T-cell (primary cell): Measurements from ENCODE around the gene PLAAT4. TPM values are rescaled to one million over a fixed set of nuclear protein-coding genes. Genes with fewer than 3 reads are reported as not detected.
A peak's percentile ranks its signal among the peaks of the same experiment; 100 is the strongest.

Source experiments
- ATAC-seq, 4 experiments: fragments of 200-7000 bp in 3 of 4; fragments of 150-1000 bp in 1 of 4; cut with Tn5 transposase; replicated peaks in 1 of 4; 1 replicate in 3 of 4; 2 replicates in 1 of 4; pipeline ENCODE4 v1.10.0; 2021; ENCODE audit warnings: moderate library complexity in 3 of 4, mild to moderate bottlenecking in 2 of 4, moderate number of reproducible peaks in 1 of 4
- CTCF ChIA-PET, 2 donors: fragments of 300-600 bp; sonication (Branson Sonifier 250); formaldehyde crosslinking; loops; one replicate each; lab custom pipeline; 2022; ENCODE audit warnings: antibody characterized with exemption in 2 of 2; lab: Charles Lee
- POLR2A ChIA-PET, 2 donors: fragments of 300-600 bp; sonication (Branson Sonifier 250); formaldehyde crosslinking; loops; one replicate each; lab custom pipeline; 2022; ENCODE audit warnings: antibody characterized with exemption in 2 of 2; lab: Charles Lee
- DNase-seq, 35 experiments: peaks; one replicate each; pipeline versions ENCODE4 v3.0.0 to v3.0.0-alpha.2; 2013 to 2023
- H3K27ac ChIP-seq: one replicate; pipeline ENCODE4 v1.5.1; 2013; ENCODE audit warnings: low read length
- H3K27me3 ChIP-seq, 2 experiments: replicated peaks in 1 of 2; 1 replicate in 1 of 2; 2 replicates in 1 of 2; pipeline versions ENCODE4 v1.6.1 to v1.7.0; 2013; ENCODE audit warnings: low read length in 1 of 2, mixed read lengths in 1 of 2; ENCODE audit not compliant: control insufficient read depth in 2 of 2, insufficient read depth in 2 of 2; ENCODE audit errors: extremely low read depth in 1 of 2
- H3K36me3 ChIP-seq, 2 donors: 1 replicate in 1 of 2; 2 replicates in 1 of 2; pipeline versions ENCODE4 v1.6.1 to v1.7.0; 2013; ENCODE audit warnings: low read length in 1 of 2; ENCODE audit not compliant: control insufficient read depth in 2 of 2, insufficient read depth in 1 of 2; ENCODE audit errors: extremely low read depth in 1 of 2
- H3K4me1 ChIP-seq, 2 experiments: 1 replicate in 1 of 2; 2 replicates in 1 of 2; pipeline versions ENCODE4 v1.6.1 to v1.7.0; 2013; ENCODE audit warnings: low read length in 2 of 2, mixed read lengths in 1 of 2; ENCODE audit not compliant: insufficient read depth in 2 of 2, control insufficient read depth in 1 of 2; ENCODE audit errors: extremely low read depth in 1 of 2
- H3K4me3 ChIP-seq, 2 donors: 1 replicate in 1 of 2; 2 replicates in 1 of 2; pipeline versions ENCODE4 v1.5.1 to v1.7.0; 2013; ENCODE audit warnings: mild to moderate bottlenecking in 2 of 2, low read length in 1 of 2, moderate library complexity in 1 of 2; ENCODE audit not compliant: control insufficient read depth in 1 of 2; ENCODE audit errors: extremely low read depth in 1 of 2
- H3K9me3 ChIP-seq: 2 replicates; pipeline ENCODE4 v1.7.0; 2013
- H3K27ac Mint-ChIP-seq, 2 donors: one replicate each; pipeline ENCODE4 v1.8.0; 2020 to 2021; ENCODE audit warnings: mild to moderate bottlenecking in 2 of 2, mixed read lengths in 2 of 2
- H3K27me3 Mint-ChIP-seq, 2 donors: one replicate each; pipeline ENCODE4 v1.8.0; 2021 to 2022; ENCODE audit warnings: mixed read lengths in 2 of 2
- H3K36me3 Mint-ChIP-seq: one replicate; pipeline ENCODE4 v1.8.0; 2021; ENCODE audit warnings: mixed read lengths
- H3K4me1 Mint-ChIP-seq, 3 donors: one replicate each; pipeline ENCODE4 v1.8.0; 2020 to 2022; ENCODE audit warnings: mixed read lengths in 3 of 3, mild to moderate bottlenecking in 1 of 3
- H3K4me3 Mint-ChIP-seq, 3 donors: one replicate each; pipeline ENCODE4 v1.8.0; 2020 to 2022; ENCODE audit warnings: mild to moderate bottlenecking in 3 of 3, mixed read lengths in 3 of 3, moderate library complexity in 3 of 3
- H3K9me3 Mint-ChIP-seq, 3 donors: one replicate each; pipeline ENCODE4 v1.8.0; 2020 to 2022; ENCODE audit warnings: mixed read lengths in 3 of 3
- whole genome bisulfite sequencing: methylation state at CpG from one replicate; pipeline ENCODE4 v1.1.5; 2013; ENCODE audit warnings: missing lambda C conversion rate; ENCODE audit not compliant: insufficient coverage; 5-methylcytosine and 5-hydroxymethylcytosine counted together
- total RNA-seq, 35 experiments: library from RNA in 6 of 35; stranded (reverse) in 6 of 35; fragments of 120-200 nt in 1 of 35; gene quantifications; one replicate each; pipeline versions ENCODE4 v1.2.1 to v1.2.4 and lab custom pipeline; 2013 to 2026

Gene PLAAT4
- total RNA-seq, 5 donors from 2014 or later (not counting 1 experiment from before 2014, with no cell fraction given), result 90.2 to 144 (median 126) TPM

DNA sequence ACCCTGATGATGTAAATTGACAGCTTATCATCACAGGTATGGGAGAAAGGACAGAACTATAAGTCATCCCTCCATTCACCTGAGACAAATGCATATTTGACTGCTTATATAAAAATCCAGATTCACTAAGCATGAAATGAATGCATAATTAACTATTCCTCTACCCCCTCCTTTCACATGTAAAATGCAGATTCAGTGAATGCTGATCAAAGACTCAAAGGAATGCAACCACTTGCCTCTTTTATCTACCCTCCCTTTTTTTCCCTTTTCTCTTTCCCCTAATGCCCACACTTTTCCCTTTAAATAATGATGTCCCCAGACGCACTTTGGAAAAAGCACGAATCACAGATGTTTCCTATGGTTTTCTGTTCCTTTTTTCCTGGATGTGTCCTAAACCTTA is 4.5 kb upstream of the PLAAT4 start:
- Mint-ChIP-seq H3K9me3 (no peaks in the 10 kb centered on the region), H3K4me3 (peak overlapping the region; percentile 42 to 65 (median 55)), H3K4me1 (peaks cover 75 to 85% (median 82%) of the 10 kb centered on the region in 3 donors), H3K27ac (peak overlapping the region; percentile 86 to 94), H3K36me3 (no peaks in the 10 kb centered on the region), H3K27me3 (no peaks in the 10 kb centered on the region)
- no peaks in the 10 kb centered on the region for H3K27me3 ChIP-seq
- peak overlapping the region; percentile 77 for H3K27ac ChIP-seq
- ChIA-PET CTCF (interaction anchor here in 1 of 2 donors (1.5 kb wide), 1 partner anchor 53 kb away, joined by 4 read pairs; no protein-coding TSS in a partner anchor), POLR2A (interaction anchor here (0.9 to 1.2 kb wide), 2 partner anchors 21 to 35 kb away, joined by 3 to 4 read pairs; no protein-coding TSS in a partner anchor)
- H3K4me3 ChIP-seq, result no peak overlapping the region
- WGBS, result no CpG with 5 or more reads among the region's 2 CpGs
- ATAC-seq (peak in 1 of 4 experiments; percentile 17), DNase-seq (no peak)
- no peaks in the 10 kb centered on the region for H3K36me3 ChIP-seq
- no peaks in the 10 kb centered on the region for H3K9me3 ChIP-seq
- H3K4me1 ChIP-seq, result peaks cover 40 to 66% of the 10 kb centered on the region in 2 experiments

DNA sequence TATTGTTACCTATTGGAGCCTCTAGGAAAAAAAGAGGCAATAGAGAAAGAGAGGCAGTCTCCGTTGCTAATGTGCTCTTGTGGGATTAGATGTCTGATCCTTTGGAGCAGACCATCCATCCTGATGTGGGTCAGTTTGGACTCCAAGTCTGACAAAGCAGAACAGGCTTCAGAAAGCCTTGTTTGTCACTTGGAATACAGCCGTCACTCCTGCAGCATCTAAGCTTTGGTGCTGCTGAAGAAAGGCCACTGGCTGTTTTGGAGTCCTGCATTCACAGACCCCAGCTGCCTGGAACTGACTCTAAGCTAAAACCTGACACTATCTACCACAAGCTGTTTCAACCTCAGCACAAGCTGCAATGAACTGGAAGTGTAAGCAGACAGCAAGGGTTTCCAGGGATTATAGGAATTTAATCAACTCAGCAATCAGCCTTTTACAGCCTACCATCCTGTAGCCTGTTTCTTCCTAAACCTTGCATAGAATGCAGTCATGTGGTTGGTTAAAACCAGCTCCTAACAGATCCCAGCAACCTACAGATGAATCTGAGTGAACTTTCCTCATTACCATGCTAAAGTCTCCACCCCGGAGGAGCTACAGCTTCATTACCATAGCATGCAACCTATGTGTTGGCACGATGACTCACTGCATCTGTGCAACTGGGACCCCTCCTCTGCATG is 3.7 kb upstream of the PLAAT4 start:
- Histone ChIP-seq H3K4me3 (no peak overlapping the region), H3K27me3 (no peaks in the 10 kb centered on the region), H3K27ac (peak overlapping the region; percentile 92), H3K9me3 (no peaks in the 10 kb centered on the region), H3K4me1 (peaks cover 43 to 72% of the 10 kb centered on the region in 2 experiments), H3K36me3 (no peaks in the 10 kb centered on the region)
- ATAC-seq, result no peak
- H3K4me3 Mint-ChIP-seq, result peak overlapping the region in 2 of 3 donors; percentile 1 to 42
- DNase-seq, result no peak
- 92% methylated on average over 4 of the region's 4 CpGs for WGBS
- peak overlapping the region; percentile 86 to 92 for H3K27ac Mint-ChIP-seq
- H3K9me3 Mint-ChIP-seq, result no peaks in the 10 kb centered on the region
- H3K27me3 Mint-ChIP-seq, result no peaks in the 10 kb centered on the region
- no peaks in the 10 kb centered on the region for H3K36me3 Mint-ChIP-seq
- CTCF ChIA-PET, result interaction anchor here in 1 of 2 donors (1.5 kb wide), 1 partner anchor 54 kb away, joined by 4 read pairs; no protein-coding TSS in a partner anchor
- POLR2A ChIA-PET, result interaction anchor here (0.6 to 1.2 kb wide), 2 partner anchors 17 to 20 kb away, joined by 3 to 4 read pairs; no protein-coding TSS in a partner anchor
- peaks cover 73 to 87% (median 85%) of the 10 kb centered on the region in 3 donors for H3K4me1 Mint-ChIP-seq

GRCh38 chr11:63534076-63534475 is 2.5 kb upstream of the PLAAT4 start:
- peaks cover 52 to 84% of the 10 kb centered on the region in 2 experiments for H3K4me1 ChIP-seq
- CTCF ChIA-PET, result no interaction called here
- H3K4me3 ChIP-seq, result no peak overlapping the region
- peaks cover 3% of the 10 kb centered on the region for H3K36me3 Mint-ChIP-seq
- no peak for ATAC-seq
- peak overlapping the region; percentile 86 to 92 for H3K27ac Mint-ChIP-seq
- H3K27me3 ChIP-seq, result no peaks in the 10 kb centered on the region
- POLR2A ChIA-PET, result no interaction called here
- H3K36me3 ChIP-seq, result peaks cover 0 to 2% of the 10 kb centered on the region in 2 donors
- H3K9me3 Mint-ChIP-seq, result no peaks in the 10 kb centered on the region
- no peaks in the 10 kb centered on the region for H3K9me3 ChIP-seq
- WGBS, result 49% methylated on average over 3 of the region's 3 CpGs
- no peaks in the 10 kb centered on the region for H3K27me3 Mint-ChIP-seq
- peak overlapping the region; percentile 92 for H3K27ac ChIP-seq
- no peak for DNase-seq
- H3K4me3 Mint-ChIP-seq, result peak overlapping the region in 2 of 3 donors; percentile 13 to 42
- H3K4me1 Mint-ChIP-seq, result peaks cover 79 to 92% (median 89%) of the 10 kb centered on the region in 3 donors

GRCh38 chr11:63534895-63535461 is 1.6 kb upstream of the PLAAT4 start:
- peaks cover 48 to 85% of the 10 kb centered on the region in 2 experiments for H3K4me1 ChIP-seq
- peak in 11 of 35 experiments; percentile 9 to 56 (median 22) for DNase-seq
- POLR2A ChIA-PET, result interaction anchor here in 1 of 2 donors (0.9 kb wide), 1 partner anchor 86 kb away, joined by 4 read pairs; no protein-coding TSS in a partner anchor

DNA sequence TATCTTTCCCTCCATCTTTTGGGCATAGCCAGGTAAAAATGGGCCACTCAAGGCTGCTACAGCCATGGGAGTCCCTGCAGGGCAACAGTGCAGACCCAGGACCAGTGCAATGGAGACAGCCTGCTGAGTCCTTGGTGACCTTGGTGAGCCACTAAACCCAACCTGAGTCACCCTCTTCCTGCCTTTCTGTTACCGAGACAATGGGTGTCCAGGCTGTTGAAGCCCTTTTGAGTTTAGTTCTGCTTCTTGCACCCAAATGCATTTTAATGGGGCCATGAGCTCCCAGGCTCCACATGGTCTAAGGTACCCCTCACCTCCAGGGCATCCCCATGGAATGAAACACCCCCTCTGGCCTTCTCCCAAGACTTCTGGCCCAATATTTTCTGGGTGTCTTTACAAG is 874 bp upstream of the PLAAT4 start:
- peak overlapping the region; percentile 98 to 99 for H3K27ac Mint-ChIP-seq
- no CpG with 5 or more reads among the region's 1 CpG for WGBS
- peaks cover 0 to 5% of the 10 kb centered on the region in 2 donors for H3K36me3 ChIP-seq
- CTCF ChIA-PET, result no interaction called here
- H3K4me3 Mint-ChIP-seq, result peak overlapping the region; percentile 87 to 92 (median 91)
- H3K4me1 ChIP-seq, result peaks cover 47 to 87% of the 10 kb centered on the region in 2 experiments
- POLR2A ChIA-PET, result interaction anchor here (0.6 to 2.4 kb wide), 2 partner anchors 32 to 47 kb away, joined by 3 to 20 read pairs; no protein-coding TSS in a partner anchor
- no peaks in the 10 kb centered on the region for H3K27me3 ChIP-seq
- H3K4me3 ChIP-seq, result peak overlapping the region; percentile 72 to 84
- no peaks in the 10 kb centered on the region for H3K27me3 Mint-ChIP-seq
- no peaks in the 10 kb centered on the region for H3K9me3 Mint-ChIP-seq
- ATAC-seq, result peak in 2 of 4 experiments; percentile 29 to 40
- H3K27ac ChIP-seq, result peak overlapping the region; percentile 92
- H3K9me3 ChIP-seq, result no peaks in the 10 kb centered on the region
- peaks cover 9% of the 10 kb centered on the region for H3K36me3 Mint-ChIP-seq
- H3K4me1 Mint-ChIP-seq, result peaks cover 83 to 95% (median 90%) of the 10 kb centered on the region in 3 donors
- peak in 5 of 35 experiments; percentile 8 to 52 (median 21) for DNase-seq

More at GRCh38 chr11:63534895-63535461, 1.6 kb upstream of the PLAAT4 start:
- WGBS, result 74% methylated on average over 3 of the region's 5 CpGs
- Histone ChIP-seq H3K4me3 (no peak overlapping the region), H3K27me3 (no peaks in the 10 kb centered on the region), H3K36me3 (peaks cover 0 to 2% of the 10 kb centered on the region in 2 donors), H3K9me3 (no peaks in the 10 kb centered on the region), H3K27ac (peak overlapping the region; percentile 92)
- Mint-ChIP-seq H3K9me3 (no peaks in the 10 kb centered on the region), H3K27ac (peak overlapping the region; percentile 98 to 99), H3K27me3 (no peaks in the 10 kb centered on the region), H3K36me3 (peaks cover 4% of the 10 kb centered on the region), H3K4me3 (peak overlapping the region; percentile 54 to 91 (median 87)), H3K4me1 (peaks cover 79 to 92% (median 87%) of the 10 kb centered on the region in 3 donors)
- ATAC-seq, result no peak
- CTCF ChIA-PET, result no interaction called here
